ENCODE data around the gene TACSTD2. TPM values are rescaled to one million over a fixed set of nuclear protein-coding genes. Genes with fewer than 3 reads are reported as not detected.

TACSTD2 gene
- total RNA-seq, 2 donors from 2014 or later: 101 to 106 TPM

GRCh38 chr1:58581641-58582040 lies 4.6 kb upstream of the TACSTD2 start:
- ATAC-seq (no peak), DNase-seq (no peak)
- WGBS, 2 donors: 71 to 74% methylated on average over 2 of the region's 2 CpGs
- TF ChIP-seq POLR2A (IDR thresholded peaks at IDR 0.05): no peak
- no peak for TF ChIP-seq CTCF (IDR thresholded peaks at IDR 0.05)
- Histone ChIP-seq H3K9me3 (no peaks in the 10 kb centered on the region), H3K4me1 (peaks cover 40% of the 10 kb centered on the region), H3K4me3 (no peak overlapping the region), H3K36me3 (replicated peaks in 1 of 2; ENCODE audit: insufficient read depth in 1 of 2, low read depth in 2 of 2) (no peaks in the 10 kb centered on the region), H3K27me3 (no peaks in the 10 kb centered on the region), H3K27ac (no peak overlapping the region)
- intact Hi-C loops (cut with DNase I): no loop called here

- WGBS, 2 donors: 10 to 17% methylated on average over 1 of the region's 1 CpG
- DNase-seq (no peak), ATAC-seq (no peak)
- Histone ChIP-seq H3K4me3 (no peak overlapping the region), H3K9me3 (no peaks in the 10 kb centered on the region), H3K4me1 (peaks cover 40% of the 10 kb centered on the region), H3K27ac (no peak overlapping the region), H3K27me3 (no peaks in the 10 kb centered on the region), H3K36me3 (replicated peaks in 1 of 2; ENCODE audit: insufficient read depth in 1 of 2, low read depth in 2 of 2) (no peaks in the 10 kb centered on the region)
- TF ChIP-seq CTCF (IDR thresholded peaks at IDR 0.05): no peak
- no peak for TF ChIP-seq POLR2A (IDR thresholded peaks at IDR 0.05)
- intact Hi-C loops (cut with DNase I): no loop called here
These were observed 3.1 kb upstream of the TACSTD2 start for GRCh38 chr1:58580186-58580585.

- intact Hi-C loops (cut with DNase I): no loop called here
- ATAC-seq (peak; percentile 17), DNase-seq (no peak)
- Histone ChIP-seq H3K36me3 (replicated peaks in 1 of 2; ENCODE audit: insufficient read depth in 1 of 2, low read depth in 2 of 2) (no peaks in the 10 kb centered on the region), H3K4me1 (peaks cover 45% of the 10 kb centered on the region), H3K27ac (peak overlapping the region; percentile 95 to 99 (median 98)), H3K27me3 (no peaks in the 10 kb centered on the region), H3K9me3 (no peaks in the 10 kb centered on the region), H3K4me3 (peak overlapping the region in 1 of 2 donors; percentile 52)
- 7 to 12% methylated on average over 3 of the region's 3 CpGs for WGBS, 2 donors
- TF ChIP-seq POLR2A (IDR thresholded peaks at IDR 0.05): no peak
- no peak for TF ChIP-seq CTCF (IDR thresholded peaks at IDR 0.05)
These were observed 590 bp upstream of the TACSTD2 start for GRCh38 chr1:58577654-58578030.

GRCh38 chr1:58576325-58576726 lies 726 bp downstream of the TACSTD2 start:
- 10 to 12% methylated on average over 2 to 43 of the region's 43 CpGs for WGBS, 2 donors
- ATAC-seq (peak; percentile 13), DNase-seq (peak; percentile 43 to 79 (median 62))
- no peaks in the 10 kb centered on the region for H3K27me3 ChIP-seq
- peak in 1 of 3 donors; percentile 47 for TF ChIP-seq POLR2A (IDR thresholded peaks at IDR 0.05)
- TF ChIP-seq CTCF (IDR thresholded peaks at IDR 0.05): peak in 1 of 7 experiments; percentile 19
- intact Hi-C loops (cut with DNase I): no loop called here
- H3K27ac ChIP-seq: peak overlapping the region; percentile 95 to 99 (median 98)
- H3K4me1 ChIP-seq: peaks cover 58% of the 10 kb centered on the region
- peak overlapping the region; percentile 6 to 52 for H3K4me3 ChIP-seq
- H3K36me3 ChIP-seq (replicated peaks in 1 of 2; ENCODE audit: insufficient read depth in 1 of 2, low read depth in 2 of 2): no peaks in the 10 kb centered on the region
- no peaks in the 10 kb centered on the region for H3K9me3 ChIP-seq

GRCh38 chr1:58575551-58576324 lies 1.3 kb downstream of the TACSTD2 start:
- Histone ChIP-seq H3K4me1 (peaks cover 64% of the 10 kb centered on the region), H3K4me3 (peak overlapping the region; percentile 6 to 52), H3K27ac (peak overlapping the region; percentile 95 to 99 (median 98)), H3K27me3 (no peaks in the 10 kb centered on the region), H3K36me3 (replicated peaks in 1 of 2; ENCODE audit: insufficient read depth in 1 of 2, low read depth in 2 of 2) (no peaks in the 10 kb centered on the region), H3K9me3 (no peaks in the 10 kb centered on the region)
- no peak for ATAC-seq
- DNase-seq: peak in 1 of 4 donors; percentile 29
- TF ChIP-seq POLR2A (IDR thresholded peaks at IDR 0.05): no peak
- no peak for TF ChIP-seq CTCF (IDR thresholded peaks at IDR 0.05)
- WGBS, 2 donors: 29 to 31% methylated on average over 26 to 32 of the region's 32 CpGs
- intact Hi-C loops (cut with DNase I): no loop called here
